ENCODE data around the gene MALAT1.

Gene MALAT1

GRCh38 chr11:65479184-65480145 lies 19.4 kb upstream of the MALAT1 start:
- DNase-seq, result peak; percentile 92

DNA sequence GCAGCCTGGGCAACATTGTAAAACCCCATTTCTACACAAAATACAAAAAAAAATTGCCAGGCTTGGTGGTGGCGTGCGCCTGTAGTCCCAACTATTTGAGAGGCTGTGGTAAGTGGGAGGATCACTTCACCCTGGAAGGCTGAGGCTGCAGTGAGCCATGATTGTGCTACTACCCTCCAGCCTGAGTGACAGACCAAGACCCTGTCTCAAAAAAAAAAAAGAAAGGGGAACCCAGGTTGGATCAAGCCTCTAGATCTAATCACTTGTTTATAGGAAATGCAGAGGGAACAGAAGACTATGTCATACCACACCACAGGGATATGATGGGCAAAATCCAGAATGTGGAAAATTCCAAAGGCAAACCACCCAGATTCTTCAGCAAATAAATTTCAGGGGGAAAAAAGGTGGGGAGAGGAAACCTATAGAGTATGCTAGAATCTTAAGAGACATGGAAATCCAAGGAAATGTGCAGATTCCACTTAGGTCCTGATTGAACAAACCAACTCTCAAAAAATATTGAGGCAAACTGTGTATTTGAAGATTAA lies 16.5 kb upstream of the MALAT1 start:
- no peak for DNase-seq

DNA sequence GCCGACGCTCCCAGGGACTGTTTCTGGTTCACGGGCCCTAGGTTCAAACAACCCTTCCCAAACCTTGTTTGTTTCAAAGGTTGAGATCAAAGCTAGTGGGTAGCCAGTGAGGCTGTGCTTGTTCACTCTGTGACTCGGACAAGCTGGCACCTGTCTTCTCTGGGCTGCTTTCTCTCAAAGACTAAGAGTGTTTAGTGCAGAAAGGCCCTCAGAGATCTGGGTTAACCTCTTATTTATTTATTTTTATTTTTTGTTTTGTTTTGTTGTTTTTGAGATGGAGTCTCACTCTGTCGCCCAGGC lies 13.0 kb upstream of the MALAT1 start:
- DNase-seq, result peak; percentile 5

- DNase-seq, result no peak
These were observed 12.0 kb upstream of the MALAT1 start for GRCh38 chr11:65486570-65487466.

- peak; percentile 100 for DNase-seq
These were observed 11.2 kb upstream of the MALAT1 start for GRCh38 chr11:65487467-65488272.

DNA sequence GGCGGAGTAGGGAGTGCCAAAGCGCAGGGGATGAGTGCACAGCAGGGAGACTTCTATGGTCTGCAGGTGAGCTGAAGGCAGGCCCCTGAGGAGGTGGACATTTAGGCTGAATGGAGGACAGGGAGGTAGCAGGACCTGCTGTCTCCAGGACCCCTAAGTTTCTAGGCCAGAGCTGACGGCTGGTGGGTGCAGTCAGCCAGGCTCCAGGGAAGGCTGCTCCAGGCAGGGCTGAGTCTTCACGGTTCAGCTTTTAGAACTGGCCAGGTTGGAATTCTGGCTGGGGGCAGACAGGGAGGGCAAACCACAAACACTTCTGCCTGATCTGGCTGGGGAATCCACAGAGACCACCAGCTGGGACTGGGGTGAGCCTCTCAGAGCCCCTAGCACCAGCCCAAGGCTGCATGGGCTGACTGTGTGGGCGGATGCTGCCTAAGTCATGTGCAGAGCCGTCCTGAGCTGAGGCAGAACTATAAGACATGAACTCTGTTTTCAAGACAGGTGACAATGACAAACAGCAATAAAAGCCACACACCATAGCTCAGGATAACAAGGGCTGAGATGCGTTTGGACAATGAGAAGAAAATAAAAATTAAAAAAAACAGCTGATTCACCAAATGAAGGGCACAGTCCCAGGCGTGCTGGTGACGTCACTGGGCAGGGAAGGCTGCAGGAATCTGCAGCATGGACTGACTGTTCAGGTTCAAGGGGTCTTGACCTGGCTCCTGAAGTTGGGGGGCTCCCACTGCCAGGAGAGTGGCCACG lies 10.4 kb upstream of the MALAT1 start:
- peak; percentile 63 for DNase-seq

DNA sequence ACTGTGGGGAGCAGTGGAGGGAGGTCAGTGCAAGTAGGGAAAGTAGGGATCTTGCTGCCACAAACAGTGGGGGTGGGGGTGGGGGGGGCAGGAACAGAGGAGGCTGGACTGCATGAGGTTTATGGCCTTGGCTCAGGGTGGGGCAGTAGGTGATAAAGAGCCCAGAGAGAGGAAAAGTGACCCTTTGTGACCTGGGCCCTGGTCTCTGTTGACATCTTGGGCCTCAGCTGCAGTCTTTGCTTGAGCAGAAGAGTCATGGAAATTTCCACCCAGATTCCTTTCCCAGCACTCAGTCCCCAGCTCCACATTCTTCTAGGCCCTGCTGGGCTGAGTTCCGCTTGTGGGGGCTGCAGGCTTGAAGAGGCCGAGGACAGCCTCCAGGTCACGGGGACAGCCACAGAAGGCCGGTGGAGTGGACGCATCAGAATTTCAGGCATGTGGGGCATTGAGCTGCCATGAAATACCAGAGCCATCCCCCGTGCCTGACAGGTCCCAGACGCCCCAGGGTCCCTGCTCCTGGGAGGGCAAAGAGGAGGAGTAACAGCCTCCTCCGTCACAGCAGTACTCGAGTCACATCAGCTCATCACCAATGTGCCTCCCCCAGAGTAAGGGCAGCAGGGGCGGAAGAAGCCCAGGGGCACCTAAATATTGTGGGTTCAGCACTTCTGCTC lies 9.7 kb upstream of the MALAT1 start:
- DNase-seq, result peak; percentile 89

GRCh38 chr11:65489706-65490320 lies 9.0 kb upstream of the MALAT1 start:
- peak; percentile 64 for DNase-seq

DNA sequence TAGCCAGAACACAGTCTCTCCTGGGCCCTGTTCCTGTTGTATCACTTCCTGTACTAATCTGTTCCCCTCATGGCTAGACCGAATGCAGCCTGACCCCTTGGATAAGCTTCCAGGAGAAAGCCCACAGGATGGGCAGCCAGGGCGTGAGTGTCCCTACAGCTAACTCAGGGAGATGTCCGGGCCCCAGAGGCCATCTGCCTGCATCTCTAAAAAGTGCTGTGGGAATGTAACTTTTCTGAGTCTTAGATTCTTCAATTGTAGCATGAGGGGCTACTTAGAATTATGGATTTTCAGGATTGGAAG lies 7.7 kb upstream of the MALAT1 start:
- peak; percentile 5 for DNase-seq

DNA sequence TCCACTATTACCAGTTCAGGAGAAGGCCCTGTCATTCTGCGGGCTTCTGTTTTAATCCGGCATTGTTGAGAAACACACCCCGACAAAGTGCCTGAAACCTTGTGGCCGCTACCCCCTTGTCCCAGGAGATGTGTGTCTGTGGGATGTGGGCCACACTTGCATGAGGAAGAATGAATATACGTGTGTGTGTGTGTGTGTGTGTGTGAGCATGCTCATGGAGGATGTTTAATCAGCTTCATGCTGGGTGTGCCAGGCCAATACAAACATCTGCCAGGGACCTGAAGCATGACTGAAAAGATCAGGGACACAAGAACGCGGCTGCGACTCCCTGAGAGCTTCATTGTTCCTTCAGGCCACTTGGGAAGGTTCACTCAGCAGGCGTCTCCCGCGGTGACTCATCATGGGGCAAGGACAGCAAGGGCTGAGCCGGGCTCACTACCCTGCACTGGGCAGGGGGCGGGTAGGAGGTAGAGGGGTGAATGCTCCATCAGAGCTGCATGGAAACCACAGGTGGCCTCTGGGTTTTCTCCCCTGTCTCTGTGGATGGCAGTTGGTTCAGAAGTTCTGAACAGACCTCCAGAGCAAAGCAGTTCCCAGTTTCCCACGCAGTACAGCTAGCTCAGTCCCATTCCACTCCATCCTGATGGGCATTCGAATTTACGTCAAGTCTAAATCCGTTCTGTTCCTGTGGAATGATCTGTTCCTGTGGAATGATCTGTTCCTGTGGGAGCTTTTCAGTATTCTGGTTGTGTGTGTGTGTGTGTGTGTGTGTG lies 7.0 kb upstream of the MALAT1 start:
- DNase-seq, result peak; percentile 91

DNA sequence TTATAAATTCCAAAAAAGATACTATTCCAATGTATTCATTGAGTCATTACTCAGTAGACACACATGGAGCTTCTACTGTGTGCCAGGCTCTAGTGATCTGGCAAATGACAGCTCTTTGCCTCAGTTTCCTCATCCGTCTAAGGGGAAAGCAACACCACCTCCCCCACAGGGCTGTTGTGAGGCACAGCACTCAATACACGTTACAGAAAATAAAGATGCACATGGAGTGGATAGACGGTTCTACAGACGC lies 6.5 kb upstream of the MALAT1 start:
- no peak for DNase-seq

GRCh38 chr11:65492637-65493366 lies 6.0 kb upstream of the MALAT1 start:
- peak; percentile 91 for DNase-seq

DNA sequence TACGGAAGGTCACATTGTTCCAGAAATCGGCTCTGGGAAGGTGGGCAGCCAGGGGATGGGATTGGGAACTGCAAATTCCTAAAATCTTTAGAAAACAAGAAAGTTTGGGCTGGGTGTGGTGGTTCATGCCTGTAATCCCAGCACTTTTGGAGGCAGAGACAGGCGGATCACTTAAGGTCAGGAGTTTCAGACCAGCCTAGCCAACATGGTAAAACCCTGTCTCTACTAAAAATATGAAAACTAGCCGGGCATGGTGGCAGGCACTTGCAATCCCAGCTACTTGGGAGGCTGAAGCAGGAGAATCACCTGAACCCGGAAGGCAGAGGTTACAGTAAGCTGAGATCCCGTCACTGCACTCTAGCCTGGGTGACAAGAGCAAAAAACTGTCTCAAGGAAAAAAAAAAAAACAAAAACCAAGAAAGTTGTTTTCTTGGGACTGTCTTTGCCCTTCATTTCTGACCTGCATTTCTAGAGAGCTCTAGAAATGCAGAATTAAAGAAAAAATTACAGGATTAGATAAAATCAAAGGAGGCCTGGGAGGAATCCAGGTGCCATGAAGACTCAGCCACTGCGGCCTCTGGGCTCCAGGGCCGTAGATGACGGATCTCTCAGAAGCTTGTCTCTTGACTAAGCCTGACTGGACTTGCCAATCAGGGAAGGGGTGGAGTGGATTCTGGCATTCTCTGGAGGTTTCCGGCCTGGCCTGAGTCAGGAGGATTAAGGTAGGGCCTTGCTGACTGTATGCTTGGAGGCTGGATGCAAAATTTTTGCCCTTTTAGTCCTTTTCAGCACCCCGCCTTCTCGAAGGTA lies 5.3 kb upstream of the MALAT1 start:
- peak; percentile 98 for DNase-seq

DNA sequence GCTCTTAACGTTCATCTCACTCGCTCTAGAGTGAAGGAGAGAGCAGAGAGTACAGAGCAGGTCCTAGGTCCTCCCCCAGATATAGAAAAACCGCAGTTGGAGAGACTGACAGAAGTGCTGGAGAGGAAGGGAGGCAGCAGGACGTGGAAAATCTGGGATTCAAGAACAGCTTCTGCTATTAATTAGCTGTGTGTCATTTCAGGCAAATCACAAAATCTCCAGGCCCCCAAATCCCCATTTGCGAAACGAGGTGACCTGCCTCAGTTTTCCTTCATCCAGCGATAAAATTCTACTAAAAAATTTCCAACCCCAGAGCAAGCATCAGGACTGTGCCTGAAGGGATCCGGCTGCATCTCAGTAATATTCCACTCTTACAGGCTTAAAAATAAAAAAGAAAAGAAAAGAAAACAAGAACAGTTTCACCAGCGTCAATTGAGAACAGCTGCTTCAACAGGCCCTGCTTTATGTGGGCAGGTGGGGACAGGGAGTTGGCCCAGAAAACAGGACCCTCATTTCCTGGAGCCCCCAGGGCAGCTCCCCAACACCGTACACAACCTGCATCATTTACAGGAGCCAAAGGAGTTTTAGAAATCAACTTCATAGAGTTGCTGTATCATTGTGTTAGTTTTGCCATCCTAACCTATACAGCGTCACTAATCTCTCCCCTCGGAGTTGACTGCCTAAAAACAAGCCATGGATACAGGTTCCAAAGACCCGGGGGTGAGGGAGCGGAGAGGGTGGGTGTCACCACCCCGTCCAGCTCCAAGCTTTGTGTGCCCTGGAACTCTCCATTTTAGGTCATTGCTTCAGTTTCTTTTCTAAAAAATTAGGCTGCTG lies 2.3 kb upstream of the MALAT1 start:
- DNase-seq, result peak; percentile 37

DNA sequence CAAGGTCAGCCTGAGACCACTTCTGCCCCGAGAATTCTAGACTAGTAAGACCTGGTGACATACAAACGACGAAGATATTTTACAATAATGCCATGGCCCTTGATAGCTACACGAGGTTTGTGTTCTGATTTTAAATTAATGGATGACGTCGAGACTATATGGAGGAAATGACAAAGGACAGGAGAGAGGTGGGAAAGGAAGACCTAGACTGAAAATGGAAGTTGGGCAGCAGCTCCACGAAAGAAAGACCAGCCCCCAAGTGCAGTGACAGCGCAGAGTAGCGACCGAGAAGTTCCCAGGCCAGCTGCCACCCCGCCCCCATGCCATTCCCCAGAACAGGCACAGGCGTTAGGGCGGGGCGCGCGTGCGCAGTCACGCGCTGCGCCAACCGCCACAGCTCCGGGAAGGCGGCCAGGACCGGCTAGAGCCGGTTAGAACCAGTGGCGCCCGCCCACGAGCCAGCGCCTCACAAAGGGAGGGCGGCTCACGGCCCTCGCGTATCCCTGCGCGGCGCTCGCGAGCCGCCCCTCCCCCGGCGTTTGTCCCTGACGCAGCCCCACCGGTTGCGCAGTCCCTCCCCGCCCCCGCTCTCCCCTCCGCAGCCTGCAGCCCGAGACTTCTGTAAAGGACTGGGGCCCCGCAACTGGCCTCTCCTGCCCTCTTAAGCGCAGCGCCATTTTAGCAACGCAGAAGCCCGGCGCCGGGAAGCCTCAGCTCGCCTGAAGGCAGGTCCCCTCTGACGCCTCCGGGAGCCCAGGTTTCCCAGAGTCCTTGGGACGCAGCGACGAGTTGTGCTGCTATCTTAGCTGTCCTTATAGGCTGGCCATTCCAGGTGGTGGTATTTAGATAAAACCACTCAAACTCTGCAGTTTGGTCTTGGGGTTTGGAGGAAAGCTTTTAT lies 1.5 kb upstream of the MALAT1 start:
- peak; percentile 98 for DNase-seq

DNA sequence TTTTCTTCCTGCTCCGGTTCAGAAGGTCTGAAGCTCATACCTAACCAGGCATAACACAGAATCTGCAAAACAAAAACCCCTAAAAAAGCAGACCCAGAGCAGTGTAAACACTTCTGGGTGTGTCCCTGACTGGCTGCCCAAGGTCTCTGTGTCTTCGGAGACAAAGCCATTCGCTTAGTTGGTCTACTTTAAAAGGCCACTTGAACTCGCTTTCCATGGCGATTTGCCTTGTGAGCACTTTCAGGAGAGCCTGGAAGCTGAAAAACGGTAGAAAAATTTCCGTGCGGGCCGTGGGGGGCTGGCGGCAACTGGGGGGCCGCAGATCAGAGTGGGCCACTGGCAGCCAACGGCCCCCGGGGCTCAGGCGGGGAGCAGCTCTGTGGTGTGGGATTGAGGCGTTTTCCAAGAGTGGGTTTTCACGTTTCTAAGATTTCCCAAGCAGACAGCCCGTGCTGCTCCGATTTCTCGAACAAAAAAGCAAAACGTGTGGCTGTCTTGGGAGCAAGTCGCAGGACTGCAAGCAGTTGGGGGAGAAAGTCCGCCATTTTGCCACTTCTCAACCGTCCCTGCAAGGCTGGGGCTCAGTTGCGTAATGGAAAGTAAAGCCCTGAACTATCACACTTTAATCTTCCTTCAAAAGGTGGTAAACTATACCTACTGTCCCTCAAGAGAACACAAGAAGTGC lies 661 bp upstream of the MALAT1 start:
- peak; percentile 67 for DNase-seq

GRCh38 chr11:65498727-65498976 lies 193 bp upstream of the MALAT1 start:
- DNase-seq, result no peak
